Fibroblast of lung (primary cell): ENCODE results near the gene CHRM3. TPM values are rescaled to one million over a fixed set of nuclear protein-coding genes. Genes with fewer than 3 reads are reported as not detected.

ENCODE experiments used
- DNase-seq, 2 donors: peaks; one replicate each; pipeline versions ENCODE4 v3.0.0 to v3.0.0-alpha.2; 2010; ENCODE audit warnings: low read depth in 2 of 2
- H2AFZ ChIP-seq: 2 replicates; pipeline ENCODE4 v1.5.1; 2012; ENCODE audit warnings: low read length, control low read depth, inconsistent platforms
- H3K27ac ChIP-seq: 2 replicates; pipeline ENCODE4 v1.5.1; 2011; ENCODE audit warnings: low read length, control low read depth; ENCODE audit not compliant: insufficient read depth
- H3K27me3 ChIP-seq: 2 replicates; pipeline ENCODE4 v1.5.1; 2011; ENCODE audit warnings: mild to moderate bottlenecking, low read length; ENCODE audit not compliant: control insufficient read depth, insufficient read depth
- H3K36me3 ChIP-seq: 2 replicates; pipeline ENCODE4 v1.5.1; 2011; ENCODE audit warnings: low read length; ENCODE audit not compliant: control insufficient read depth, insufficient read depth
- H3K4me1 ChIP-seq: 2 replicates; pipeline ENCODE4 v1.5.1; 2011; ENCODE audit warnings: low read length; ENCODE audit not compliant: control insufficient read depth, insufficient read depth; ENCODE audit errors: extremely low read depth
- H3K4me2 ChIP-seq: 2 replicates; pipeline ENCODE4 v1.5.1; 2011; ENCODE audit warnings: low read length, control low read depth; ENCODE audit not compliant: insufficient read depth; ENCODE audit errors: extremely low read depth
- H3K4me3 ChIP-seq, 4 experiments: fragments of 200-600 bp in 1 of 4; sonication (generic) in 1 of 4; replicated peaks in 1 of 4; 2 replicates each; pipeline ENCODE4 v1.5.1; 2011 to 2016; ENCODE audit warnings: low read length in 4 of 4, low read depth in 3 of 4, mild to moderate bottlenecking in 3 of 4, control low read depth in 2 of 4, inconsistent platforms in 1 of 4, mixed read lengths in 1 of 4; ENCODE audit not compliant: insufficient read depth in 1 of 4; ENCODE audit errors: control extremely low read depth in 1 of 4
- H3K79me2 ChIP-seq: 2 replicates; pipeline ENCODE4 v1.5.1; 2012; ENCODE audit warnings: mild to moderate bottlenecking, low read length, inconsistent platforms; ENCODE audit not compliant: control insufficient read depth, insufficient read depth
- H3K9ac ChIP-seq: 2 replicates; pipeline ENCODE4 v1.5.1; 2011; ENCODE audit warnings: mild to moderate bottlenecking, low read length, control low read depth; ENCODE audit not compliant: insufficient read depth
- H3K9me3 ChIP-seq: 2 replicates; pipeline ENCODE4 v1.5.1; 2012; ENCODE audit warnings: low read depth, low read length; ENCODE audit not compliant: control insufficient read depth, insufficient read depth
- H4K20me1 ChIP-seq: 2 replicates; pipeline ENCODE4 v1.5.1; 2011; ENCODE audit warnings: low read length; ENCODE audit not compliant: control insufficient read depth, insufficient read depth; ENCODE audit errors: extremely low read depth
- CTCF ChIP-seq, 2 donors: IDR thresholded peaks in 1 of 2; conservative IDR thresholded peaks in 1 of 2; 1 replicate in 1 of 2; 2 replicates in 1 of 2; pipeline ENCODE4 v1.5.1; 2011 to 2012; ENCODE audit warnings: low read length in 2 of 2, control low read depth in 1 of 2, inconsistent platforms in 1 of 2, low read depth in 1 of 2, mild to moderate bottlenecking in 1 of 2
- EZH2 ChIP-seq: IDR thresholded peaks from 2 replicates; pipeline ENCODE4 v1.5.1; 2012; ENCODE audit warnings: low read length, control low read depth, mild to moderate bottlenecking; ENCODE audit errors: missing control alignments
- polyA plus RNA-seq, 2 donors: library from polyadenylated mRNA; depleted of rRNA in 1 of 2; stranded (reverse) in 1 of 2; unstranded in 1 of 2; fragments of >200 nt; gene quantifications; 2 replicates each; pipeline ENCODE4 v1.2.1, GENCODE V29; 2011 to 2012; ENCODE audit warnings: missing spikeins in 1 of 2
- total RNA-seq: library from RNA; depleted of rRNA; stranded (reverse); fragments of >200 nt; gene quantifications from 2 replicates; pipeline ENCODE4 v1.2.1, GENCODE V29; 2014

The CHRM3 gene
- total and polyA plus RNA-seq, 2 donors (not counting 1 experiment from before 2014, with no cell fraction given) = under 0.01 to 0.02 TPM

- no peak overlapping the region for H3K27ac ChIP-seq
- no peak overlapping the region for H2AFZ ChIP-seq
- no peaks in the 10 kb centered on the region for H4K20me1 ChIP-seq
- H3K4me2 ChIP-seq = no peak overlapping the region
- DNase-seq = no peak
- TF ChIP-seq CTCF (conservative IDR thresholded peaks at IDR 0.05 in 1 of 2, IDR thresholded peaks at IDR 0.05 in 1 of 2; ENCODE audit: low read depth in 1 of 2, low read length in 2 of 2) (no peak), EZH2 (no peak)
- H3K36me3 ChIP-seq = no peaks in the 10 kb centered on the region
- no peaks in the 10 kb centered on the region for H3K27me3 ChIP-seq
- H3K79me2 ChIP-seq = no peaks in the 10 kb centered on the region
- H3K4me3 ChIP-seq = no peak overlapping the region
- no peaks in the 10 kb centered on the region for H3K9me3 ChIP-seq
- no peaks in the 10 kb centered on the region for H3K4me1 ChIP-seq
- H3K9ac ChIP-seq = no peak overlapping the region
These were observed 3.7 kb upstream of the CHRM3 start for GRCh38 chr1:239382666-239383065.

- Histone ChIP-seq H3K4me1 (no peaks in the 10 kb centered on the region), H3K27ac (no peak overlapping the region), H3K79me2 (no peaks in the 10 kb centered on the region), H4K20me1 (no peaks in the 10 kb centered on the region), H3K9ac (no peak overlapping the region), H3K36me3 (no peaks in the 10 kb centered on the region), H3K4me2 (no peak overlapping the region), H2AFZ (no peak overlapping the region), H3K27me3 (no peaks in the 10 kb centered on the region), H3K9me3 (no peaks in the 10 kb centered on the region), H3K4me3 (no peak overlapping the region)
- DNase-seq = no peak
- TF ChIP-seq EZH2 (no peak), CTCF (conservative IDR thresholded peaks at IDR 0.05 in 1 of 2, IDR thresholded peaks at IDR 0.05 in 1 of 2; ENCODE audit: low read depth in 1 of 2, low read length in 2 of 2) (no peak)
These were observed 2.7 kb upstream of the CHRM3 start for GRCh38 chr1:239383714-239384113.

GRCh38 chr1:239387304-239388158 is 1.2 kb downstream of the CHRM3 start:
- Histone ChIP-seq H3K27me3 (no peaks in the 10 kb centered on the region), H3K9ac (no peak overlapping the region), H3K4me1 (no peaks in the 10 kb centered on the region), H4K20me1 (no peaks in the 10 kb centered on the region), H3K27ac (no peak overlapping the region), H3K36me3 (no peaks in the 10 kb centered on the region), H2AFZ (no peak overlapping the region), H3K9me3 (no peaks in the 10 kb centered on the region), H3K4me2 (no peak overlapping the region), H3K4me3 (no peak overlapping the region), H3K79me2 (no peaks in the 10 kb centered on the region)
- no peak for TF ChIP-seq CTCF (conservative IDR thresholded peaks at IDR 0.05 in 1 of 2, IDR thresholded peaks at IDR 0.05 in 1 of 2; ENCODE audit: low read depth in 1 of 2, low read length in 2 of 2)
- no peak for TF ChIP-seq EZH2
- DNase-seq = peak in 1 of 2 donors; percentile 21
